Sigmoid colon (tissue), 7 donors: Measurements from ENCODE around the gene SETD3. TPM values are rescaled to one million over a fixed set of nuclear protein-coding genes. Genes with fewer than 3 reads are reported as not detected.

ENCODE experiments used
- DNase-seq: peaks from one replicate; pipeline ENCODE4 v3.0.0-alpha.2; 2019
- H3K27ac ChIP-seq, 4 donors: fragments of 200-600 bp; sonication (generic); one replicate each; pipeline ENCODE4 v1.5.1; 2016 to 2019; ENCODE audit warnings: mild to moderate bottlenecking in 1 of 4
- H3K27me3 ChIP-seq, 3 donors: fragments of 200-600 bp; sonication (generic); one replicate each; pipeline ENCODE4 v1.5.1; 2019; ENCODE audit warnings: mild to moderate bottlenecking in 1 of 3
- H3K36me3 ChIP-seq, 4 donors: fragments of 200-600 bp; sonication (generic); one replicate each; pipeline ENCODE4 v1.5.1; 2016 to 2019
- H3K4me1 ChIP-seq, 4 donors: fragments of 200-600 bp; sonication (generic); one replicate each; pipeline ENCODE4 v1.5.1; 2017 to 2019
- H3K4me3 ChIP-seq, 4 donors: fragments of 200-600 bp; sonication (generic); one replicate each; pipeline ENCODE4 v1.5.1; 2017 to 2019; ENCODE audit warnings: mild to moderate bottlenecking in 2 of 4, moderate library complexity in 1 of 4
- H3K9me3 ChIP-seq, 4 donors: fragments of 200-600 bp in 3 of 4; sonication (generic) in 3 of 4; one replicate each; pipeline versions ENCODE4 v1.5.1 to v1.6.1; 2013 to 2019
- EP300 ChIP-seq, 4 donors: sonication (generic); formaldehyde crosslinking; IDR thresholded peaks; one replicate each; pipeline ENCODE4 v1.6.1; 2017; ENCODE audit warnings: antibody characterized with exemption in 4 of 4
- POLR2A ChIP-seq, 2 donors: fragments of 450-650 bp; IDR thresholded peaks; one replicate each; pipeline ENCODE4 v1.6.1; 2016; ENCODE audit warnings: antibody characterized with exemption in 2 of 2, mild to moderate bottlenecking in 2 of 2, moderate library complexity in 2 of 2
- POLR2AphosphoS5 ChIP-seq, 4 donors: sonication (generic); formaldehyde crosslinking; IDR thresholded peaks; one replicate each; pipeline ENCODE4 v1.6.1; 2017; ENCODE audit warnings: antibody characterized with exemption in 4 of 4
- WGBS, 2 donors: extraction: QIAGEN DNeasy Blood & Tissue Kit; methylation state at CpG; one replicate each; pipeline ENCODE4 v1.1.7; 2013; 5-methylcytosine and 5-hydroxymethylcytosine counted together
- intact Hi-C: fragments of 100-400 bp; cut with DNase I; formaldehyde crosslinking; loops from one replicate; pipeline ENCODE4 v1.15.1; 2023
- polyA plus RNA-seq, 3 donors: library from polyadenylated mRNA; stranded (reverse); fragments of 200-250 nt; gene quantifications; one replicate each; pipeline ENCODE4 v1.2.3, GENCODE V29; 2013
- total RNA-seq, 4 donors: library from RNA; depleted of rRNA; stranded (reverse); fragments of >200 nt; gene quantifications; one replicate each; pipeline ENCODE4 v1.1.0, GENCODE V29; 2016
- TF ChIP-seq, protein P1 (sequence below), 4 experiments: fragments of 450-650 bp in 3 of 4; fragments of 200-600 bp in 1 of 4; IDR thresholded peaks; one replicate each; pipeline ENCODE4 v1.5.1; 2016 to 2019; ENCODE audit warnings: antibody characterized with exemption in 4 of 4, mild to moderate bottlenecking in 3 of 4, moderate library complexity in 2 of 4
- donor health status: healthy with polysubstance abuse.
- donor health status: Bipolar disorder and iron deficiency.
- donor health status: healthy.

Gene SETD3
- total and polyA plus RNA-seq, 7 donors = 34.6 to 164 (median 130) TPM

DNA sequence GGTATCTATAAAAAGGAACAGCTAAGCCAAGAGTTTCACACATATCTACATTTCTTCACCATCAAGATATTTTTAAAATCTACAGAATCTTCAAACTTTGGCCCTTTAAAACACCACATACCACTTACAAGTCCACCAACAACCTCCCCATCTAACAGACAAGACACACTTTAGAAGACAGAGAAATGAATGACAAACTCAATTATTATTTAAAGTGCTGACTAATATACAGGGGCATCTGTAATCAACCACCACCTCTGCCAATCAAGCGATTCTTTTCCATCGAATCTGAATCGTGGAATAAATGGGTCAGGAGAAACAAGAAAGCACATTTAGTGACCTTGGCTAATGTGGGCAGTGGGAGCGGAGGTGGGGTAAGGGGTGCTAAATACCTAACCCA lies 7.7 kb downstream of the SETD3 start:
- H3K36me3 ChIP-seq = no peaks in the 10 kb centered on the region
- intact Hi-C loops = no loop called here

DNA sequence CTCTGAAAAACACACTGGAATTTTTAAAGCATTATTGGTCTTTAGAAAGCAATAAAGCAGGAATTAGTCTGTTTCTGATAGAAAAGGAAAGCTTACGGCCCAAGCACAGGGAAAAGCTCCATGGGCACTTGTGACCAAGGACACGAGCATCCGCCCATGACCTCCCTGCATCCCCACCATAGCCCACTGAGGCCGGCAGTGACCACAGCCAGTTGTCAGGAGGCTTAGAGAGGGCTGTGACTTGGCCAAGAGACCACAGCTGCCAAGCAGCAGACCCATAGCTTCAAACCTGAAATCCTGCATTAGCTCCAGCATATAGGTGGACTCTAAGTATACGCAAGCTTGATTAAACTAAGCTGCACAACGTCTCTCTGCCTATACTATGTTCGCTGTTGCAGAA lies 8.9 kb downstream of the SETD3 start:
- H3K27me3 ChIP-seq = no peaks in the 10 kb centered on the region
- TF ChIP-seq POLR2AphosphoS5 (IDR thresholded peaks at IDR 0.05) = no peak
- no peak for TF ChIP-seq EP300 (IDR thresholded peaks at IDR 0.05)
- TF ChIP-seq, protein P1, sequence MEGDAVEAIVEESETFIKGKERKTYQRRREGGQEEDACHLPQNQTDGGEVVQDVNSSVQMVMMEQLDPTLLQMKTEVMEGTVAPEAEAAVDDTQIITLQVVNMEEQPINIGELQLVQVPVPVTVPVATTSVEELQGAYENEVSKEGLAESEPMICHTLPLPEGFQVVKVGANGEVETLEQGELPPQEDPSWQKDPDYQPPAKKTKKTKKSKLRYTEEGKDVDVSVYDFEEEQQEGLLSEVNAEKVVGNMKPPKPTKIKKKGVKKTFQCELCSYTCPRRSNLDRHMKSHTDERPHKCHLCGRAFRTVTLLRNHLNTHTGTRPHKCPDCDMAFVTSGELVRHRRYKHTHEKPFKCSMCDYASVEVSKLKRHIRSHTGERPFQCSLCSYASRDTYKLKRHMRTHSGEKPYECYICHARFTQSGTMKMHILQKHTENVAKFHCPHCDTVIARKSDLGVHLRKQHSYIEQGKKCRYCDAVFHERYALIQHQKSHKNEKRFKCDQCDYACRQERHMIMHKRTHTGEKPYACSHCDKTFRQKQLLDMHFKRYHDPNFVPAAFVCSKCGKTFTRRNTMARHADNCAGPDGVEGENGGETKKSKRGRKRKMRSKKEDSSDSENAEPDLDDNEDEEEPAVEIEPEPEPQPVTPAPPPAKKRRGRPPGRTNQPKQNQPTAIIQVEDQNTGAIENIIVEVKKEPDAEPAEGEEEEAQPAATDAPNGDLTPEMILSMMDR (IDR thresholded peaks at IDR 0.05) = no peak
- TF ChIP-seq POLR2A (IDR thresholded peaks at IDR 0.05) = no peak
- no peaks in the 10 kb centered on the region for H3K36me3 ChIP-seq
- no peaks in the 10 kb centered on the region for H3K9me3 ChIP-seq
- H3K27ac ChIP-seq = no peak overlapping the region
- no peak for DNase-seq
- intact Hi-C loops = no loop called here
- H3K4me3 ChIP-seq = no peak overlapping the region
- H3K4me1 ChIP-seq = peaks cover 0 to 29% (median 22%) of the 10 kb centered on the region in 4 donors
- WGBS, 2 donors = 87 to 93% methylated on average over 7 of the region's 7 CpGs

More for the DNA sequence above, 7.7 kb downstream of the SETD3 start:
- 83 to 91% methylated on average over 4 of the region's 4 CpGs for WGBS, 2 donors
- Histone ChIP-seq H3K4me3 (no peak overlapping the region), H3K4me1 (peaks cover 0 to 25% (median 16%) of the 10 kb centered on the region in 4 donors), H3K27me3 (no peaks in the 10 kb centered on the region), H3K9me3 (no peaks in the 10 kb centered on the region), H3K27ac (no peak overlapping the region)
- DNase-seq = no peak
- no peak for TF ChIP-seq EP300 (IDR thresholded peaks at IDR 0.05)
- TF ChIP-seq POLR2A (IDR thresholded peaks at IDR 0.05) = no peak
- TF ChIP-seq, protein P1 (IDR thresholded peaks at IDR 0.05) = no peak
- TF ChIP-seq POLR2AphosphoS5 (IDR thresholded peaks at IDR 0.05) = no peak

DNA sequence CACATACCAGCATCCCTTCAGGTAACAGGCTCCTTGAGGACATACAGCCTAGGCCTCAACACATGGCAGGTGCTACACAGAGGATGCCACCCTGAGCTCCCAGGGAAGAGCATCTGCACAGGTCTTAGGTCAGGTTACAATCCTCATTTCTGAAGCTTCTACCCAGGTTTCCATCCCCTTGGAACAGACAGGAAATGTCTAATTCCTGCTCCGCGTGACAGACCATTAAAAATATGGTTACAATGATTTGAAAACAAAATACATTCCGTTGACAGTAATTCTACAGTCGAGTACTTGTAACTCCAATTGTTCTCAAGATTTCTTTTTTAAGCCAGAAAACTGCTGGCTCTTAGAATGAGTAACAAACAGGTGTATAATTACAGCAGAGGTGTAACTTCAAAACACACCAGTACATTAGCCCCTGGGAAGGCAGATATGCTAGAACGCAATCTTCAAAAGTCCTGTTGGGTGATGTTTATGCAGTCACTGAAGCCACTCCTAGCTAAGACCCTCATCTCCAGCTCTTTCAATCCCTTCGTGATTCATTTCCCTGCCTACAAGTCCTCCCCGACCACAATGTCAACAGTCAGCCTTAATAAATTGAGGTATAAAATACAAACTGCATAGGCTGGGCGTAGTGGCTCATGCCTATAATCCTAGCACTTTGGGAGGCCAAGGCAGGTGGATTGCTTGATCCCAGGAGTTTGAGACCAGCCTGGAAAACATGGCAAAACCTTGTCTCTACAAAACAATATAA lies 11.6 kb downstream of the SETD3 start:
- Histone ChIP-seq H3K9me3 (no peaks in the 10 kb centered on the region), H3K4me3 (no peak overlapping the region), H3K27ac (no peak overlapping the region), H3K4me1 (peaks cover 0 to 16% (median 11%) of the 10 kb centered on the region in 4 donors), H3K36me3 (peaks cover 6 to 16% (median 11%) of the 10 kb centered on the region in 4 donors), H3K27me3 (no peaks in the 10 kb centered on the region)
- intact Hi-C loops = no loop called here
- TF ChIP-seq POLR2A (IDR thresholded peaks at IDR 0.05) (no peak), EP300 (IDR thresholded peaks at IDR 0.05) (no peak), POLR2AphosphoS5 (IDR thresholded peaks at IDR 0.05) (no peak)
- TF ChIP-seq, protein P1 (IDR thresholded peaks at IDR 0.05) = no peak
- WGBS, 2 donors = 59 to 72% methylated on average over 8 of the region's 8 CpGs
- no peak for DNase-seq

DNA sequence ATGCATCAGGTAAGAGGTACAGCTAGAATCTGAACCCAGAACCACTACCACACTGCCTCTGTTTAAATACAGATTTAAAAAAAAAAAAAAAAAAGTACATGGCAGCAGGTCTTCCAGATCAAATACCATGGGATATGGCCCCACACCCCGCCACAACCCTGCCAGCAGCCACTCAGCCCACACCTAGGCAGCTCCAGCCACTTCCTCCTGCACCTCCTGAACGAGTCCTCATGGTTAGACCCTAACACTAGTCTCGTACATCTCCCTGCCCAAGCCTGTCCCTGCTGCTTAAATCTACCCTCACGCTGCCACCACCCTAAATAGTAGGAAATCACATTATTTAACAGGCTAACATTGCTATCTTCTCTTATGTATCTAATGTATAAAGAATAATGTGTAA lies 12.6 kb downstream of the SETD3 start:
- H3K9me3 ChIP-seq = no peaks in the 10 kb centered on the region
- H3K27me3 ChIP-seq = no peaks in the 10 kb centered on the region
- intact Hi-C loops = no loop called here
- H3K4me1 ChIP-seq = peaks cover 0 to 16% (median 11%) of the 10 kb centered on the region in 4 donors
- DNase-seq = no peak
- WGBS, 2 donors = 44 to 59% methylated on average over 4 of the region's 4 CpGs
- H3K27ac ChIP-seq = no peak overlapping the region
- H3K4me3 ChIP-seq = no peak overlapping the region
- TF ChIP-seq EP300 (IDR thresholded peaks at IDR 0.05) (no peak), POLR2A (IDR thresholded peaks at IDR 0.05) (no peak), POLR2AphosphoS5 (IDR thresholded peaks at IDR 0.05) (no peak)
- TF ChIP-seq, protein P1 (IDR thresholded peaks at IDR 0.05) = no peak
- H3K36me3 ChIP-seq = peaks cover 6 to 25% (median 13%) of the 10 kb centered on the region in 4 donors
